Stimulated activated CD4-positive, alpha-beta T cell treated with anti-CD3 and anti-CD28 coated beads, TNF-alpha, amount 100 ng/mL, for 24 hours (primary cell): ENCODE data around the gene CAV2.

Experiments
- DNase-seq, 3 experiments: peaks; one replicate each; pipeline ENCODE4 v3.0.0-alpha.2; 2020; ENCODE audit warnings: low read depth in 3 of 3

Gene CAV2

DNA sequence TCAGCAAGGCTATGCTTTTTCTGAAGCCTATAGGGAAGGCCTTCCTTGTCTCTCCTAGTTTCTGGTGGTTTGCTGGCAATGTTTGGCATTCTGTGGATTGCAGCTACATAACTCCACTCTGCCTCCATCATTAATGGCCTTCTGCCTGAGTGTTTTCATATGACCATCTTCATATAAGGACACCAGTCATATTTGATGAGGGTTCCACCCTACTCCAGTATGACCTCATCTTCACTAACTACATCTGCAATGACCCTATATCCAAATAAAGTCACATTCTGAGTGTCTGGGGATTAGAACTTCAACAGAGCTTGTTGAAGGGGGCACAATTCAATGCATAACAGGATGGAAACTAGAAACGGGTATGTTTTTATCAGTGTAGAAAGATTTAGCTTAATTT, 47.4 kb downstream of the CAV2 start:
- no peak for DNase-seq

DNA sequence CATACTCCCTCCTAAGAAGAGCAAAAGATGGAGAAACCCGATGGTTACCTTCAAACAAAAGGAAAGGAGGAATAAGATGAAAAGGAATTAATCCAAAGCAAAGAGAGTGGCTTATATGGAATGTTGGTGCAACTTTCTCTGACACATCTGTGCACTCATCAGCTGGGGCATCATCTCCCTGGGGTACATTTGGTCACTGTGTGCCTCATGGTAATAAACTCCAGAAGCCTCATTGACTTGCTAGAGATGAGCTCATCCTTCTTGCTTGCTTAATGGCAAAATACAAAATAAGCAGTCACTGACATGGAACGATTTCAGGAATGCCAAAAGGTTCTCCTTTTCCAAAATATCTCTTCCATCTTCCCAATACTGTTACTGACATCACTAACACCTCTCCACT, 47.8 kb downstream of the CAV2 start:
- DNase-seq: no peak

- no peak for DNase-seq
Observed at GRCh38 chr7:116548506-116548905, 49.0 kb downstream of the CAV2 start.

DNA sequence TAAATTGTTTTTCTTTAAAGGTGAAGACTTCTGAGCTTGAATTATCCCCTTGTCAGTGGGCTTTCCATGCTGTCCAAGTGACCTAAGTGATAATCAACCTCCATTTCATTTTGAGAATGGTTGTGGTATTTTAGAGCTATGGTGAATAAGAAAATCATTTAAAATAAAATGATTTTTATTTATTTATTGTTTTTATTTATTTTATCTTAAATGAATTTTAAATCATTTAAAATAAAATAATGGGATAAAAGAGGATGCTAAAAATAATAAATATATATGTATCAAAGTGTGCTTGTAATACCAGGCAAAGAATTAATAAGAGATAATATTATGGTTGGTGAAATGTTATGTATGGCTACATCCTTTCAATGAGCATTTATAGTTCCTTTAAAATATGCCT, 49.8 kb downstream of the CAV2 start:
- DNase-seq: no peak

DNA sequence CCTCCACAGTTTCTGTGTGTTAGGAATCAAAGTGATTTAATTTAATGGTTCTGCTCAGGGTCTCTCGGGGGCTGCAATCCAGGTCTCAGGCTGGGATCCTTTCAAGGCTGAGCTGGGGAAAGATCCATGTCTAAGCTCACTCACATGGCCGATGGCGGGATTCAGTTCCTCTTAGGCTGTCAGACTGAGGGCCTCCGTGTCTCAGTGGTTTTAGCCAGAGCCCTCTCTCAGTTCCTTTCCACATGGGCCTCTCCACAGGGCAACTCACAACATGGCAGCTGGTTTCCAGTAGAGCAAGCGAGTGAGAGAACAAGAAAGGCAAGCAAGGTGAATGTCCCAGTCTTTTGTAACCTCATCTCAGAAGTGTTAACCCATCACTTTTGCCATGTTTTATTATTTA, 52.2 kb downstream of the CAV2 start:
- no peak for DNase-seq

DNA sequence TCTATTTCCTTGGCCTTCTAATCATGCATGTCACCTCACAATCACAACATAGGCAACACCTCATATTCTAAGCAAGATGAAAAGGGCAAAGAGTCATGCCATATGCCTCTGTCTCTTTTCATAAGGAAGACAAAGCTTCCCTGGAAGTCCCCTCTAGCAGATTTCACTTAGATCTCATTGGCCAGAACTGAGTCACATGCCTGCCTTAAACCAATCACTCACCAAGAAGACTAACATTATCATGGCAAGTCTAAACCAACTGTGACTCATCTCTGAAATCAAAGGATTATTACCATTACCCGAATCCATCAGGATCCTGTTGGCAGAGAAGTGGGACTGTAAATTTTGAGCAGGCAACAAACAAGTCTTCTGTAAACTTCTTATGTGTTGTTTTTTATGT, 53.1 kb downstream of the CAV2 start:
- DNase-seq: no peak

DNA sequence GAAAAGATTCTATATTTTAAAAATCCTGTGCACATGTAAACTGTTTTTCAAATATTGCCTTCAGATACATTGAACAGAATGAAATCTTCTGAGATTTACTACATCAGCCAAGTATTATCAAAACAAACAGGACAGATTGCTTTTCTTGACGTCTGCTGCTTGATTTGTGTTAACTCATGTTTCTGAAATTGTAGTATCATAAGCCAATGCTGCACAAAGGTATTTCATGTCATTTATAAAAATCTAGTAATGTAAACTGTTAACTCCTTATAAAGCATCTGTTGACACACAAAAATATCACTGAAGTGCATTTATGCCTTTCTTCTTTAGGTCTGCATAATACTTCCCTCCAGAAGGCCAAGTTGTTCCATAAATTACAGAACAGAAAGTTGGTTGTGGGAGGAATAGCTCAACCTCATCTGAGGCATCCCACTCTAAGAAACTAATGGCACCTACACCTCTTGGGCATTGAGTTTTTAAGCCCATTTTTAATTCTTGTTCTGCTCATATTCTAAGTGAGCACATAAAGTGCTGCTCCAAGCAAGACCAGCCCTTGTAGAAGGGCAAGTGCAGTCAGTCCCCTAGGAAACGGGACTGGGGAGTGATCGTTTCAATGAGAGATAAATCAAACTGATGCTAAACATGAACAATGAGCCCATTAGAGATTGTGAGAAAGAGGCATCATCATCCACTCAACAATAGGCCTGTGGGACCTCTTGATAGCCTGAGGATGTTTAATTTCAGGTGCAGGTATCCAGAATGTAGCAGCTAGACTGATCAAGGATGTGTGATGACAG, 53.8 kb downstream of the CAV2 start:
- DNase-seq: no peak

- DNase-seq: no peak
Observed at GRCh38 chr7:116554436-116554835, 54.9 kb downstream of the CAV2 start.

- DNase-seq: no peak
Observed at GRCh38 chr7:116554911-116555310, 55.4 kb downstream of the CAV2 start.

DNA sequence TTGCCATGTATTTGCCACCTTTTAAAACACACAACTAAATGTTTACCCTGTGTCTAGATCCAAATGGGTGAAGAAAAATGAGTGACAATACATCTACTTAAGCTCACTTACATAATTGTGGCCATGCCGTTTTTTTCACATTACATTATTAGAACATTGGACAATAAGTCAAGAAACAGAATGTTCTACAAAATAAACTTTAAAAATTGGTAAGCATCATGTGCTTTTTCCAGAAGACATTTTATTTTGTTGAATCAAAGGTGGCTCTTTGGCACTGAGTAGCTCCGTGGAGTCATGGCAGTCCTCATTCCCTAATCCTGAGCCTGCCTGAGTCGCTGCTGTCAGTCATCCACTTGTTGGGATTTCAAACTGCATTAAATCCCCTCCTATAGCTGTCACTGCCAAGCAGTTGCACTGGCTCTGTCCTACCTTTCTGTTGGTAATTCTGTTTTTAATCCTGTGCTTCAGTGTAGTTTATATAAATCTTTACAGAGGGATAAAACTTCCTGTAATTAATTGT, 57.6 kb downstream of the CAV2 start:
- DNase-seq: no peak

GRCh38 chr7:116557901-116558300, 58.4 kb downstream of the CAV2 start:
- no peak for DNase-seq
